GM23338 (cell line): ENCODE data around the gene EYS.

ENCODE experiments used
- CREB1 ChIP-seq: fragments of 250-450 bp; sonication (Bioruptor Pico); IDR thresholded peaks from 2 replicates; pipeline ENCODE4 v1.5.0; 2020; ENCODE audit warnings: low read depth, mild to moderate bottlenecking, moderate library complexity
- EZH2 ChIP-seq: fragments of 200-600 bp; sonication (generic); IDR thresholded peaks from one replicate; pipeline ENCODE4 v1.8.0; 2017; ENCODE audit warnings: antibody characterized with exemption, mild to moderate bottlenecking, low read depth; ENCODE audit not compliant: unreplicated experiment
- EZH2phosphoT487 ChIP-seq: fragments of 200-600 bp; sonication (generic); IDR thresholded peaks from one replicate; pipeline ENCODE4 v1.8.1; 2018; ENCODE audit warnings: antibody characterized with exemption; ENCODE audit not compliant: unreplicated experiment
- JUNB ChIP-seq: IDR thresholded peaks from one replicate; pipeline ENCODE4 v1.6.1; 2016; ENCODE audit warnings: antibody characterized with exemption; ENCODE audit not compliant: unreplicated experiment
- POLR2AphosphoS5 ChIP-seq: IDR thresholded peaks from 2 replicates; pipeline ENCODE4 v1.6.1; 2016; ENCODE audit warnings: antibody characterized with exemption, low read depth
- REST ChIP-seq: IDR thresholded peaks from one replicate; pipeline ENCODE4 v1.6.1; 2018; ENCODE audit warnings: antibody characterized with exemption; ENCODE audit not compliant: unreplicated experiment
- STAT1 ChIP-seq: IDR thresholded peaks from one replicate; pipeline ENCODE4 v1.6.1; 2016; ENCODE audit warnings: antibody characterized with exemption; ENCODE audit not compliant: unreplicated experiment
- TF ChIP-seq, protein P1 (sequence below), 2 experiments: fragments of 200-600 bp in 1 of 2; sonication (generic) in 1 of 2; conservative IDR thresholded peaks; 2 replicates each; pipeline versions ENCODE4 v1.5.1 to v1.6.1; 2016 to 2017; ENCODE audit warnings: antibody characterized with exemption in 2 of 2, low read depth in 2 of 2, mild to moderate bottlenecking in 2 of 2, moderate library complexity in 1 of 2

GRCh38 chr6:63765828-63766227, 1941.2 kb downstream of the EYS start:
- TF ChIP-seq EZH2phosphoT487 = no peak
- TF ChIP-seq, protein P1, sequence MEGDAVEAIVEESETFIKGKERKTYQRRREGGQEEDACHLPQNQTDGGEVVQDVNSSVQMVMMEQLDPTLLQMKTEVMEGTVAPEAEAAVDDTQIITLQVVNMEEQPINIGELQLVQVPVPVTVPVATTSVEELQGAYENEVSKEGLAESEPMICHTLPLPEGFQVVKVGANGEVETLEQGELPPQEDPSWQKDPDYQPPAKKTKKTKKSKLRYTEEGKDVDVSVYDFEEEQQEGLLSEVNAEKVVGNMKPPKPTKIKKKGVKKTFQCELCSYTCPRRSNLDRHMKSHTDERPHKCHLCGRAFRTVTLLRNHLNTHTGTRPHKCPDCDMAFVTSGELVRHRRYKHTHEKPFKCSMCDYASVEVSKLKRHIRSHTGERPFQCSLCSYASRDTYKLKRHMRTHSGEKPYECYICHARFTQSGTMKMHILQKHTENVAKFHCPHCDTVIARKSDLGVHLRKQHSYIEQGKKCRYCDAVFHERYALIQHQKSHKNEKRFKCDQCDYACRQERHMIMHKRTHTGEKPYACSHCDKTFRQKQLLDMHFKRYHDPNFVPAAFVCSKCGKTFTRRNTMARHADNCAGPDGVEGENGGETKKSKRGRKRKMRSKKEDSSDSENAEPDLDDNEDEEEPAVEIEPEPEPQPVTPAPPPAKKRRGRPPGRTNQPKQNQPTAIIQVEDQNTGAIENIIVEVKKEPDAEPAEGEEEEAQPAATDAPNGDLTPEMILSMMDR (conservative IDR thresholded peaks at IDR 0.05; ENCODE audit: low read depth in 2 of 2) = no peak
- TF ChIP-seq JUNB = no peak
- TF ChIP-seq REST = no peak
- TF ChIP-seq EZH2 = no peak
- no peak for TF ChIP-seq CREB1 (CRISPR knock-in tag)
- no peak for TF ChIP-seq POLR2AphosphoS5
- TF ChIP-seq STAT1 = no peak
